Measurements from ENCODE around the gene NKAPD1. TPM values are rescaled to one million over a fixed set of nuclear protein-coding genes. Genes with fewer than 3 reads are reported as not detected.

The NKAPD1 gene
- total and polyA plus RNA-seq, 2 of the 4 experiments (the other 2 are of a cell fraction) = 8.4 to 17.2 TPM

- ATAC-seq (ENCODE audit: low read depth) = no peak
- CTCF ChIA-PET = interaction anchor here (0.9 kb wide), 1 partner anchor 109 kb away, joined by 3 read pairs; no protein-coding TSS in a partner anchor
These were observed 22.3 kb upstream of the NKAPD1 start for GRCh38 chr11:112051768-112052167.

More at GRCh38 chr11:112051768-112052167, 22.3 kb upstream of the NKAPD1 start:
- TF ChIP-seq SMC3 (IDR thresholded peaks at IDR 0.05; ENCODE audit: low read depth, low read length) (no peak), USF2 (IDR thresholded peaks at IDR 0.05; ENCODE audit: low read depth, low read length) (no peak), BHLHE40 (IDR thresholded peaks at IDR 0.05; ENCODE audit: low read depth, low read length) (no peak), POLR2A (IDR thresholded peaks at IDR 0.05; ENCODE audit: low read depth, low read length) (no peak), NFE2L2 (IDR thresholded peaks at IDR 0.05; ENCODE audit: low read depth, low read length) (no peak), CTCF (conservative IDR thresholded peaks at IDR 0.05; ENCODE audit: low read depth, low read length) (no peak), ELK1 (IDR thresholded peaks at IDR 0.05; ENCODE audit: borderline replicate concordance, low read depth, low read length) (no peak)
- H2AFZ ChIP-seq (replicated peaks; ENCODE audit: low read length, poor library complexity) = no peak overlapping the region
- no CpG with 5 or more reads among the region's 3 CpGs for WGBS, 2 experiments (ENCODE audit: extremely low coverage in 2 of 2, insufficient read length in 1 of 2)
- peaks cover 3% of the 10 kb centered on the region; the same call in 1 of the 2 replicates for H4K20me1 ChIP-seq (ENCODE audit: insufficient read depth, low read length)
- in situ Hi-C loops (cut with MboI; ENCODE audit: low sequenced_read_pairs) (no loop called here), intact Hi-C loops (cut with micrococcal nuclease) (no loop called here), dilution Hi-C loops (cut with HindIII; ENCODE audit: low sequenced_read_pairs, unreplicated experiment) (no loop called here)
- H3K4ac ChIP-seq (ENCODE audit: low read depth, low read length) = no peak overlapping the region
- H2BK15ac ChIP-seq (ENCODE audit: low read depth, low read length) = no peak overlapping the region
- H3K79me1 ChIP-seq (ENCODE audit: low read depth in 1 of 2, low read length in 2 of 2) = peaks cover 0 to 13% of the 10 kb centered on the region in 2 experiments; a peak in 3 of 4 replicates
- DNase-seq = no peak
- no peak overlapping the region for H3K18ac ChIP-seq (ENCODE audit: low read depth, low read length)
- H3K9me3 ChIP-seq (ENCODE audit: control insufficient read depth, insufficient read depth, low read length) = no peaks in the 10 kb centered on the region
- H3K14ac ChIP-seq (replicated peaks; ENCODE audit: low read depth, low read length) = no peak overlapping the region
- H2AK5ac ChIP-seq (ENCODE audit: low read depth, low read length) = no peak overlapping the region
- no peak overlapping the region for H2BK120ac ChIP-seq (ENCODE audit: low read depth, low read length)
- no peak overlapping the region for H4K91ac ChIP-seq (ENCODE audit: insufficient read depth, low read depth, low read length)
- 0 out of 2 replicates have a peak, but pooled peaks cover 3% of the 10 kb centered on the region for H3K9me1 ChIP-seq (ENCODE audit: insufficient read depth, low read length)
- no peaks in the 10 kb centered on the region for H3K27me3 ChIP-seq (ENCODE audit: control insufficient read depth, insufficient read depth, low read length)
- H3K9ac ChIP-seq (ENCODE audit: low read depth, low read length) = no peak overlapping the region
- POLR2A ChIA-PET (ENCODE audit: unreplicated experiment) = interaction anchor here (0.6 kb wide), 1 partner anchor 249 kb away, joined by 4 read pairs; no protein-coding TSS in a partner anchor
- H2AK9ac ChIP-seq (replicated peaks; ENCODE audit: low read depth, low read length, poor library complexity) = no peak overlapping the region
- no peak overlapping the region for H3K27ac ChIP-seq (ENCODE audit: insufficient read depth, low read length)
- no peak overlapping the region for H3K4me3 ChIP-seq (ENCODE audit: insufficient read depth, low read depth, low read length)
- BruUV-seq (replicated peaks) = no TSS peak
- H4K8ac ChIP-seq (ENCODE audit: low read depth in 2 of 2, low read length in 2 of 2) = no peak overlapping the region
- no peak overlapping the region for H2BK20ac ChIP-seq (ENCODE audit: low read depth, low read length)
- H3K23ac ChIP-seq (ENCODE audit: low read depth, low read length) = no peak overlapping the region
- no peak overlapping the region for H3K4me2 ChIP-seq (ENCODE audit: low read depth, low read length)
- peaks cover 5% of the 10 kb centered on the region; the same call in 1 of the 2 replicates for H3K4me1 ChIP-seq (ENCODE audit: control insufficient read depth, insufficient read depth, low read length)
- H3K36me3 ChIP-seq (ENCODE audit: control insufficient read depth, insufficient read depth, low read length) = peaks cover 17% of the 10 kb centered on the region
- no peak overlapping the region for H3K56ac ChIP-seq (ENCODE audit: extremely low read depth, insufficient read depth, low read length)
- H4K5ac ChIP-seq (ENCODE audit: low read depth, low read length) = no peak overlapping the region
- H2BK5ac ChIP-seq (ENCODE audit: low read depth, low read length, poor library complexity, severe bottlenecking) = no peak overlapping the region

All from IMR-90 (cell line).